Esophagus mucosa (tissue), 1 donor: Measurements from ENCODE around the gene SMIM10. TPM values are rescaled to one million over a fixed set of nuclear protein-coding genes. Genes with fewer than 3 reads are reported as not detected.
"Not testable (repeated sequence)": the region's sequence is repeated elsewhere in the genome, so short reads cannot be mapped to it uniquely, and the experiment has no call there.

Experiments used
- ATAC-seq: fragments of 200-7000 bp; cut with Tn5 transposase; one replicate; pipeline ENCODE4 v1.9.1; 2020
- total RNA-seq: library from RNA; stranded (reverse); gene quantifications from one replicate; pipeline ENCODE4 v1.2.4, GENCODE V29; 2023
- donor health status: DM: yes; HTN: yes; CAD: no.

SMIM10 gene
- total RNA-seq, 1 donor from 2014 or later: 0.84 TPM

DNA sequence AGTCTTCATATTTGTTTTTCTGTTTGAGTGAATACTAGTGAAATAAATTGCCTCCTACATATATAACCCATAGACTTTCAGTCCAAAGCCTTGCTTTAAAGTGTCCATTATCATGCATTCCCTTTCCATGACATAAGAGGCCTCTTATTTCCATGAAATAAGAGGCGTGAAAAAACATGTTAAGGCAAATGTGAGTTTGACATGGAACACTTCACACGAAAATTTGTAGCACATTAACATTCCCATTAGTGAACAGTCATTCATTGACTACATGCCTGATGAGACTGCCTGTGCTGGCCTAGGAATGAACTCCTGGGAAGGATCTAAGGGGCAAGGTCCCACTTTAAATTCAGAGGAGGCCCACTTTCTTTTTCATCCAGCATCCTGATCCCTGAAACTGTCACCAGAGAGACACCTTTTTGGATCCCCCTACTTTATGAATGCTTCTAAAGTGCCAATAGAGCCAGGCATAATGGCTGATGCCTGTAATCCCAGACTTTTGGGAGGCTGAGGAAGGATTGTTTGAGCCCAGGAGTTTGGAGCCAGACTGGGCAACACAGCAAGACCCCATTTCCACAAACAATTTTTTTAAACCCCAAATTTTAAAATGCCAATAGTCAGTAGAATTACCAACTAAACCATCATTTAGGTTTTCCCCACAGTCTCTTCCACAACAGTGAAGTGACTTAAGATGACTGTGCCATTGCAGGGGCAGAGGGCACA lies 24.9 kb downstream of the SMIM10 start:
- ATAC-seq: peak; percentile 13

DNA sequence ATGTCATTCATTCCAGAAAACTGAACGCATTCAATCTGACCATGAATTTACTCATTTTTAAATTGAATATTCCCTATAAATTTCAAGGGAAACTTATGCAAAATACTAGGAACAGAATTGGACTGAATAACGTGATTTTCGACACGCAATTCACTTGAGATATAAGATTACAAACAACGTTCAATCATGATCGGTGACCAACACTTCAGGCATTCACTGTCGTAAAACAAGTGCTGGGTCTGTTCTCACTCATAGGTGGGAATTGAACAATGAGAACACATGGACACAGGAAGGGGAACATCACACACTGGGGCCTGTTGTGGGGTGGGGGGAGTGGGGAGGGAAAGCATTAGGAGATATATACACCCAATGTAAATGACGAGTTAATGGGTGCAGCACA lies 29.1 kb downstream of the SMIM10 start:
- ATAC-seq: not testable (repeated sequence)

DNA sequence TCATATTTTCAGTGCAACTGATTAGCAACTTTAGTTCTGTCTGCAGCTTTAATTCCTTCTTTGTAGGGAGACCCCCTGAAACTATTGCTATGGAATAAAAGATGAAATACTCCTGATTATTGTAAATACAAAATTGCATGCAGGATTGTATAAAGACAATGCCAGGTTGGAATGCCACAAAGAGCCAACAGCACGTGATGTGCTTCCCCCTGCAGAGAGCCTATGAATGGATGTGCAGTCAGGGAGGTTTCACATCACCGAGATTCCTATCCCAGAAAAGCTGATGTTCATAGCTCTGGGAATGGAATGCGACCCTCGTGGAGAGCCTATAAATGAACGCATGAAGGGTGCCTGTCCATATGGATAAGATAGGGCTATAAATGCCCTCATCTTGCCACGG lies 33.0 kb downstream of the SMIM10 start:
- not testable (repeated sequence) for ATAC-seq

DNA sequence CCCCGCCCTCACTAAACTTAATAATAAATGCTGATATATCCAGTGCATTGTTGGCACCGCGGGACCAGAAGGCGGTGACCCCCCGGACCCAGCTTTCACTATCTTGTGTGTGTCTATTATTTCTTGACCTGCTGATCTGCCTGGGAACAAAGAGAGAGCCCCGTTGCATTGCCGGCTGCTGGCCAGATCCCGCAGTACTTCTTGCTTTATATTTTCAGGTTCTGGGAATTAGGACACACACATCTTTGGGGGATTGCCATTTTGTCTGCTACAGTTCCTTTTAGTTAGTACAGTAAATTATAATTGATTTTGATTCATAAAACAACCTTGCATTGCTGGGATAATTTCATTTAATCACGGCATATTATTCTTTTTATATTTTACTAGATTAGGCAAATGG lies 33.7 kb downstream of the SMIM10 start:
- no peak for ATAC-seq

DNA sequence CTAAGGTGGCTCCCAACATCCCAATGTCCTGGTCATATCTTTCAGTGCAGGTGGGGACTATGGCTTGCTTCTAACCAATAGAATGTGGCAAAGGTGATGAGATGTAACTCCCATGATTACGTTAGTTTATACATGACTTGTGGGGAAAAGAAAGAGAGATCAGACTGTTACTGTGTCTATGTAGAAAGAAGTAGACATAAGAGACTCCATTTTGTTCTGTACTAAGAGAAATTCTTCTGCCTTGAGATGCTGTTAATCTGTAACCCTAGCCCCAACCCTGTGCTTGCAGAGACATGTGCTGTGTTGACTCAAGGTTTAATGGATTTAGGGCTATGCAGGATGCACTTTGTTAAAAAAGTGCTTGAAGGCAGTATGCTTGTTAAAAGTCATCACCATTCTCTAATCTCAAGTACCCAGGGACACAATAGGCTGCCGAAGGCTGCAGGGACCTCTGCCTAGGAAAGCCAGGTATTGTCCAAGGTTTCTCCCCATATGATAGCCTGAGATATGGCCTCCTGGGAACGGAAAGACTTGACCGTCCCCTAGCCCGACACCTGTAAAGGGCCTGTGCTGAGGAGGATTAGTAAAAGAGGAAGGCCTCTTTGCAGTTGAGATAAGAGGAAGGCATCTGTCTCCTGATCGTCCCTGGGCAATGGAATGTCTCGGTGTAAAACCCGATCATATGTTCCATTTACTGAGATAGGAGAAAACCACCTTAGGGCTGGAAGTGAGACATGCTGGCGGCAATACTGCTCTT lies 39.6 kb downstream of the SMIM10 start:
- not testable (repeated sequence) for ATAC-seq

DNA sequence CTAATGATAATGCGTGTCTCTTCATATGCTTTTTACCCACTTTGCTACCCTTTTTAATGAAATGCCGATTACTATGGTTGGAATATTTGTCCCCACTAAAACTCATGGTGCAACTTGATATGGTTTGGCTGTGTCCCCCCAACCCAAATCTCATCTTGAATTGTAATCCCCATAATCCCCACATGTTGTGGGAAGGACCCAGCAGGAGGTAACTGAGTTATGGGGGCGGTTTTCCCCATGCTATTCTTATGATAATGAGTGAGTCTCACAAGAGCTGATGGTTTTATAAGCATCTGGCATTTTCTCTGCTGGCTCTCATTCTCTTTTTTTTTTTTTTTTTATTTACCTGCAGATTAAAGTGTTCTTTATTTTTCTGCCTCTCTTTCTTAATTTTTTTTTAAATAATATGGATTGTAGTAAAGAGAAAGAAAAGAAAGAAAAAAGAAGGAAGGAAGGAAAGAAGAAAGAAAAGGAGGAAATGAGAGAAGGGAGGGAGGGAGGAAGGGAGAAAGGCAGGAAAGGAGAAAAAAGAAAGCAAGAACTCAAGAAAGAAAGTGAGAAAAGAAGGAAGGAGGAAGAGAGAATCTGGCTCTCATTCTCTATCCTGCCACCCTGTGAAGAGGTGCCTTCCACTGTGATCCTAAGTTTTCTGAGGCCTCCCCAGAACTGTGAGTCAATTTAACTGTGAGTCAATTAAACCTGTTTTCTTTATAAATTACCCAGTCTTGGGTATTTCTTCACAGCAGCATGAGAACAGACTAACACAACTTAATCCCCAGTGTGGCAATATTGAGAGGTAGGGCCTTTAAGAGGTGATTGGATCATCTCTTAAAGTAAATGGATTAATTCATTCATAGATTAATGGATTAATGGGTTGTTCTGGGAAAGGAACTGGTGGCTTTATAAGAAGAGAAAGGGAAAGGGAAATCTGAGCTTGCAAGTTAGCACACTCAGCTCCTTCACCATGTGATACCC lies 50.6 kb downstream of the SMIM10 start:
- ATAC-seq: peak; percentile 93

Other genes starting within 250 kb of the SMIM10 start
- 12.4 TPM for gene PABIR2, start 193.8 kb upstream of the SMIM10 start, total RNA-seq
- 21.1 TPM for gene MOSPD1, start 75.7 kb upstream of the SMIM10 start, total RNA-seq
- 13.9 TPM for gene RTL8B, start 31.6 kb downstream of the SMIM10 start, total RNA-seq
- 80.7 TPM for gene RTL8C, start 41.4 kb downstream of the SMIM10 start, total RNA-seq
- gene RTL8A, start 61.1 kb downstream of the SMIM10 start, total RNA-seq: 62.3 TPM
- 1.2 TPM for gene SMIM10L2B, start 107.7 kb downstream of the SMIM10 start, total RNA-seq
- gene ETDB, start 129.5 kb downstream of the SMIM10 start, total RNA-seq: not detected
- gene CT55, start 180.4 kb downstream of the SMIM10 start, total RNA-seq: not detected